ENCODE measurements around the gene OXTR.

Gene OXTR

DNA sequence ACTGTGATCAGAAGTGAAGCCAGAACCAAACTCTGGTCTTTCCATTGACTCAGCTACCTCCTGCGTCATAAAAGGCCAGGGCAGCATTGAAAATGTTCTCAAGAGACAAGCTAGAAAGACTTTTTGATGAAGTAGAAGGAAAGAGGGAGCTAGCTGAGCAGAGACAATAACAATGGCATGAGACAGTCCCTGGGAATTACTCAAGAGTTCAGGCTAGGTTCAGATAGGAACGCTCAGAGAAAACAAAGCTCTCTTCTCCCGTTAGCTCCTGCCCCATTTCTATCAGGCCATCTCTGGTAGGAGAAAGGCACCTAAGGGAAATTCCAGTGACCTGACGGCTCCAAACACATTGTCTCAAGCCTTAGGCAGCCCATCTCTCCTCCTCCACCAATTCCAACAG is 7.0 kb upstream of the OXTR start:
- DNase-seq (ENCODE audit: extremely low read depth, insufficient read length) = no peak
- H3K36me3 ChIP-seq (ENCODE audit: control insufficient read depth, insufficient read depth, low read length) = no peaks in the 10 kb centered on the region
- no peaks in the 10 kb centered on the region for H3K27me3 ChIP-seq (replicated peaks; ENCODE audit: control insufficient read depth, insufficient read depth, low read length)
- TF ChIP-seq, protein P1, sequence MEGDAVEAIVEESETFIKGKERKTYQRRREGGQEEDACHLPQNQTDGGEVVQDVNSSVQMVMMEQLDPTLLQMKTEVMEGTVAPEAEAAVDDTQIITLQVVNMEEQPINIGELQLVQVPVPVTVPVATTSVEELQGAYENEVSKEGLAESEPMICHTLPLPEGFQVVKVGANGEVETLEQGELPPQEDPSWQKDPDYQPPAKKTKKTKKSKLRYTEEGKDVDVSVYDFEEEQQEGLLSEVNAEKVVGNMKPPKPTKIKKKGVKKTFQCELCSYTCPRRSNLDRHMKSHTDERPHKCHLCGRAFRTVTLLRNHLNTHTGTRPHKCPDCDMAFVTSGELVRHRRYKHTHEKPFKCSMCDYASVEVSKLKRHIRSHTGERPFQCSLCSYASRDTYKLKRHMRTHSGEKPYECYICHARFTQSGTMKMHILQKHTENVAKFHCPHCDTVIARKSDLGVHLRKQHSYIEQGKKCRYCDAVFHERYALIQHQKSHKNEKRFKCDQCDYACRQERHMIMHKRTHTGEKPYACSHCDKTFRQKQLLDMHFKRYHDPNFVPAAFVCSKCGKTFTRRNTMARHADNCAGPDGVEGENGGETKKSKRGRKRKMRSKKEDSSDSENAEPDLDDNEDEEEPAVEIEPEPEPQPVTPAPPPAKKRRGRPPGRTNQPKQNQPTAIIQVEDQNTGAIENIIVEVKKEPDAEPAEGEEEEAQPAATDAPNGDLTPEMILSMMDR (IDR thresholded peaks at IDR 0.05; ENCODE audit: insufficient read depth, low read length, poor library complexity, severe bottlenecking) = no peak
- no peak overlapping the region for H3K4me3 ChIP-seq (replicated peaks; ENCODE audit: low read depth, low read length)

DNA sequence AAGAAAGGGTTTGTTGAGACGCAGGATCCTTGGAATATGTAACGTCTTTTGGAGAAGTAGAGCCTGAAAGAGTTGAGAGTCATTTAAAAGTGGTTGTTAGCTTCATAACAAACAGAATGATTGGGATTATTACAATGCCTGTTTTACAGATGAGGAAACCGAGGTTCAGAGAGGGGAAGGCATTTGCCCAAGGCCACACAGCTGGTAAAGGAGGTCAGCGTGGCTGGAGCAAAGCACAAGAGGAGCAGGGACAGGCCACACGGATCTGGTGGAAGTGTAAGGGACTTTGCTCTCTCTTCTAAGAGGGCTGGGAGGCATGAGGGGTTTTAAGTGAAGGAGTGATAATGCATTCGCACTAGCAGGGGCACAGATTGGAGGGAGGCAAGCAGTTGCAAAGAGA is 6.2 kb upstream of the OXTR start:
- TF ChIP-seq, protein P1 (IDR thresholded peaks at IDR 0.05; ENCODE audit: insufficient read depth, low read length, poor library complexity, severe bottlenecking) = no peak
- Histone ChIP-seq H3K4me3 (replicated peaks; ENCODE audit: low read depth, low read length) (no peak overlapping the region), H3K27me3 (replicated peaks; ENCODE audit: control insufficient read depth, insufficient read depth, low read length) (no peaks in the 10 kb centered on the region), H3K36me3 (ENCODE audit: control insufficient read depth, insufficient read depth, low read length) (no peaks in the 10 kb centered on the region)
- DNase-seq (ENCODE audit: extremely low read depth, insufficient read length) = no peak

DNA sequence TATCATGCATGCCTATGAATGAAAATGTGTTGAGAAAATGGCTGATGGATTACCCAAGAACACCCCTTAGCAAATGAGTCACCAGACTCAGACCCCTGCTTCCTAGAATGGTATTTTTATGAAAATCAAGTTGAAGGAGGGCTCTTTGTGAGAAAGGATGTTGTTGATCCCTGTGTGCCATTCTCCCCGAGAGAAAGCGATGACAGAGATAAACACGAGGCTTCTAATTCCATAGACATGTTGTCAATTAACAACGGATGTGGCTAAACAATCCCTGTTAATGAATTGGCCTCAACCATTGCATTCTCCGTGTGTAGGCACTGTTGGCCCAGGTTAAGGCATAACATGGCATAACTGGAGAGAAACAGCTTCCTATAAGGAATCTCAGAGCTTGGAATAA is 5.8 kb upstream of the OXTR start:
- TF ChIP-seq, protein P1 (IDR thresholded peaks at IDR 0.05; ENCODE audit: insufficient read depth, low read length, poor library complexity, severe bottlenecking) = no peak
- DNase-seq (ENCODE audit: extremely low read depth, insufficient read length) = no peak
- H3K27me3 ChIP-seq (replicated peaks; ENCODE audit: control insufficient read depth, insufficient read depth, low read length) = no peaks in the 10 kb centered on the region
- H3K4me3 ChIP-seq (replicated peaks; ENCODE audit: low read depth, low read length) = no peak overlapping the region
- H3K36me3 ChIP-seq (ENCODE audit: control insufficient read depth, insufficient read depth, low read length) = no peaks in the 10 kb centered on the region

DNA sequence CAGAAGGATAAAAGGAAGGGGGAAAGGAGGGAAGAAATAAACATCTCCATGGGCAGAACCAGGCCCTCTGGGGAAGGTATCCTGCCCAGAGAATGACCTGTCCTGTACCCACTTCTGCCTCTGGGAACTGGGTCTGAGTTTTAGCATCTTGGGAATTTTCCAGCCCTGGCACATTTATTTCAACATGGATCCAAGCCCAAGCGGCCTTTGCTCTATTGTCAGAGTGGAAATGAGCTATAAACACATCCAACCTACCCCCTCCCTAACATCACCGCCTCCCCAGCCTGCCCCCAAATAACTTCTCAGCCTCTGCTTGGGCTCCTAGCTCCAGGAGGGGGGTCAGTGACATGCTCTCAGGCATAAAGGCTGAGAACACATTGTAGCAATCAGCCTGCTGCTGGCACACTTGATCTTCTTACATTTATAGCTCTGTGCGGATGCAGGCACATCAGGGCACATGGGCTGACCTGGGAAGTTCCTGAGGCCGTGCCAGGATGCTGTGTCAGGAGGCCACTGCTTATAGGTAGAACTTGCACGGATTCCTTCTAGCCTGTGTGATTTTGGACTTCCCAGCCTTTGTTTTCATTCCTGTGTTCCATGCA is 4.6 kb upstream of the OXTR start:
- TF ChIP-seq, protein P1 (IDR thresholded peaks at IDR 0.05; ENCODE audit: insufficient read depth, low read length, poor library complexity, severe bottlenecking) = no peak
- H3K36me3 ChIP-seq (ENCODE audit: control insufficient read depth, insufficient read depth, low read length) = no peaks in the 10 kb centered on the region
- H3K27me3 ChIP-seq (replicated peaks; ENCODE audit: control insufficient read depth, insufficient read depth, low read length) = no peaks in the 10 kb centered on the region
- no peak overlapping the region for H3K4me3 ChIP-seq (replicated peaks; ENCODE audit: low read depth, low read length)
- no peak for DNase-seq (ENCODE audit: extremely low read depth, insufficient read length)

DNA sequence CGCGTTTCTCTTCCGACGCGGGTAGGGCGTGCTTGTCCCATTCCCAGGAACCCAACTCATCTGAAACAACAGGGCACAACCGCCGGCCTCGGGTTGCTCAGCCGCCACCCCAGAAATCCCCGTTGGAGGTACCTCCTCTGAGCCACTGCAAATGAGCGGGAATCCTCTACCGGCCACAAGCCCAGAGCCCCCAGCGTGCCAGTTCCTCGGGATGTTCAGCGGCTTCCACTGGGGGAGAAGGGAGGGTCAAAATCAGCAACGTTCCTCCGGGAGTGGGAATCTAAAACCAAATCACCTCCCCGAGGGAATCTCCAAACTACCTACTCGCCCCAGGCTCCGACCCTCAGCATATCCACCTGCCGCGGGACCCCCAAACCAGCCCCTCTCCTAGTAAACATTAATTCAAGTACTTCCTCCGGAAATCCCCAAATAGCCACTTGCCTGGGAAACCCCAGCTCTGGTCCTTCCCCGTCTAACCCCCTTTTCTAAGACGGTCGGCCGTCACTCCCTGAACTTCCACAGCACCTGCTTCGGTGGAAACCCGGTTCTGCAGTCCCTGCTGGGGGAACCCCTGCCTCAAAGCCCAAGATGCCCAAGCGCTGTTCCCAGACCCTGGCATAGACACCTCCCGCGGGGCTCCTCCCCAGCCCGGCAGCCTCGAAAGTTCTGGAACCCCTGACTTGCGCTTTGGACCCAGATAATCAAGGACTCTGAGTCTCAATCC is 887 bp downstream of the OXTR start:
- TF ChIP-seq, protein P1 (IDR thresholded peaks at IDR 0.05; ENCODE audit: insufficient read depth, low read length, poor library complexity, severe bottlenecking) = no peak
- no peaks in the 10 kb centered on the region for H3K27me3 ChIP-seq (replicated peaks; ENCODE audit: control insufficient read depth, insufficient read depth, low read length)
- peak; percentile 64 for DNase-seq (ENCODE audit: extremely low read depth, insufficient read length)
- peak overlapping the region; percentile 73 for H3K4me3 ChIP-seq (replicated peaks; ENCODE audit: low read depth, low read length)
- H3K36me3 ChIP-seq (ENCODE audit: control insufficient read depth, insufficient read depth, low read length) = no peaks in the 10 kb centered on the region

All from GM06990 (cell line).